ENCODE measurements around the gene CENPH. TPM values are rescaled to one million over a fixed set of nuclear protein-coding genes. Genes with fewer than 3 reads are reported as not detected.

CENPH gene
- total RNA-seq, result 19.5 and 32.6 TPM in 2 replicates

GRCh38 chr5:69189162-69190086 lies at the start of gene CENPH:
Gene CENPH (plus strand): TSS chr5:69189583. CDS start chr5:69189635, 52 bp downstream.

GRCh38 chr5:69166686-69167492 lies 22.5 kb upstream of the CENPH start, which contains the start of gene CCNB1:
Gene CCNB1 (plus strand): TSS chr5:69167150. CDS start chr5:69167263, 113 bp downstream.

GRCh38 chr5:69234457-69235268 lies 45.3 kb downstream of the CENPH start, which contains the start of gene CDK7:
Gene CDK7 (plus strand): TSS chr5:69234886. CDS start chr5:69234976, 90 bp downstream.

Other genes starting within 250 kb of the CENPH start
- 49.3 and 59.9 TPM in 2 replicates for gene SLC30A5, start 95.6 kb upstream of the CENPH start, total RNA-seq
- gene CCNB1, start 22.4 kb upstream of the CENPH start, total RNA-seq, result 59.7 and 119 TPM in 2 replicates
- 33.6 and 45.8 TPM in 2 replicates for gene CDK7, start 45.3 kb downstream of the CENPH start, total RNA-seq
- gene CCDC125, start 143.2 kb downstream of the CENPH start, total RNA-seq, result 2.6 and 5.4 TPM in 2 replicates
- gene AK6, start 179.9 kb downstream of the CENPH start, total RNA-seq, result 19.1 and 23.8 TPM in 2 replicates
- gene TAF9, start 179.9 kb downstream of the CENPH start, total RNA-seq, result 50.5 and 65.2 TPM in 2 replicates
- 14.0 and 14.1 TPM in 2 replicates for gene RAD17, start 180.2 kb downstream of the CENPH start, total RNA-seq
- gene MARVELD2, start 225.5 kb downstream of the CENPH start, total RNA-seq, result 0.88 and 2.5 TPM in 2 replicates